IPS-18a (cell line): ENCODE data around the gene EIPR1.

Experiments
- H3K27ac ChIP-seq: one replicate; pipeline ENCODE4 v1.5.1; 2013; ENCODE audit warnings: low read length
- H3K27me3 ChIP-seq: one replicate; pipeline ENCODE4 v1.6.1; 2013; ENCODE audit warnings: mild to moderate bottlenecking, low read length; ENCODE audit not compliant: control insufficient read depth, insufficient read depth
- H3K36me3 ChIP-seq: one replicate; pipeline ENCODE4 v1.6.1; 2013; ENCODE audit warnings: low read depth, low read length; ENCODE audit not compliant: control insufficient read depth
- H3K4me1 ChIP-seq: one replicate; pipeline ENCODE4 v1.6.1; 2013; ENCODE audit warnings: low read depth, low read length; ENCODE audit not compliant: control insufficient read depth
- H3K4me3 ChIP-seq: one replicate; pipeline ENCODE4 v1.5.1; 2013; ENCODE audit warnings: low read length
- H3K9ac ChIP-seq: one replicate; pipeline ENCODE4 v1.6.1; 2013; ENCODE audit warnings: mild to moderate bottlenecking, low read length, moderate library complexity
- H3K9me3 ChIP-seq: one replicate; pipeline ENCODE4 v1.6.1; 2013; ENCODE audit warnings: low read depth, low read length; ENCODE audit not compliant: control insufficient read depth

Gene EIPR1

DNA sequence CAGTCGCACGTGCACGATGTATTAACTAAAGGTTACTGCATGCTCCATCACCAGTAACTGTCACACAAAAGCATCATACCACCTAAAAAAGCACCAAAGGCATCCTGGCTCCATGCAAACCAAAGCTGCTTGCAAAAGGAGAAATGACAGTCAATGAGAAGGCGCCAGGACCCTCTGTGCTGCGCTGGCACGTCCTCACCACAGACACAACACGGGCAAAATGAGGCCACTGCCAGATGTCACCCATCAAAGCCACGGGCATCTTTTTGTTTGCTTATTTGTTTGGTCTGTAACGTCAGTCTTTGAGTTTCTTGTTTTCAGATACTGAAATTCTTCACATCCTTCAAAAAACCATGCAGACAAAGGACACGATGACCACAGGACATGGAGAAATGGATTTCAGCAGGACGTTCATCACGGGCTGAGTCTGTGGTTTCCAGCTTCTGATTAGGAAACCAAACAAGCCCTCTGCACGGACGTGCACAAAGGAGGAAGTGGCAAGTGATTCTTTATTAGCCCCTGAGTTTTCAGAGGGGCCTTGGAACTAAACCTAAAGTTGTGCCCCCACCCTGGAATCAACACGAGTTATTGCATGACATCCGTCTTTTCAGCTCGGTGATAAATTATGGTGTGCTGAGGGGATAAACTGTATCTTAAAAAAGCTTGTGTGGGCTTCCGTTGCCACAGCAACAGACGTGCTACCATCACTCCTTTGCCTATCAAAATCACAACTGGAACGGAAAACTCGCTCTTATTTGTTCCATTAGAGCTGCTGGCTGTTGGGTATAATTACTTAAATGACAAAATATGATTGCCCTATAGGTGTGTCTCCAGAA, 181.8 kb downstream of the EIPR1 start:
- H3K4me3 ChIP-seq, result no peak overlapping the region
- H3K9ac ChIP-seq, result no peak overlapping the region
- peaks cover 14% of the 10 kb centered on the region for H3K4me1 ChIP-seq
- no peaks in the 10 kb centered on the region for H3K9me3 ChIP-seq
- no peaks in the 10 kb centered on the region for H3K27me3 ChIP-seq
- H3K27ac ChIP-seq, result no peak overlapping the region
- peaks cover 20% of the 10 kb centered on the region for H3K36me3 ChIP-seq

DNA sequence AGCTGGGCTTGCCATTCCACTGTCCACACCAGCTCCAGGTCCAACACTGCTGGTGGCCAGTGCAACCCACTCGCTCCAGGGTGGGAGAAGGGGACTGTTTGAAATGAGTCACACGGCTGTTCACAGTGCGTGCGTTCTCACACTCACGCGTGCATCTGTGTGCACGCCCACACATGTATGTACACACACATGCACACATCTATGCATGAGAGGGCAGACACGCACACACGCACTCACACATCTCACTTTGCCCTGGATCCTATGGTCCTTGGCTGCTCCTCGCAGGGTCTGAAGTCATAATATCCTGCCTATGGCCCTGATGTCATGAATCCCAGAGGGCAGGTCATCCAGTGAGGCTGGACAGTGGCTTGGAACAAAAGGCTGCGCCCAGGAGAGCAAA, 182.8 kb downstream of the EIPR1 start:
- Histone ChIP-seq H3K4me1 (peaks cover 14% of the 10 kb centered on the region), H3K9me3 (no peaks in the 10 kb centered on the region), H3K4me3 (no peak overlapping the region), H3K9ac (no peak overlapping the region), H3K27ac (no peak overlapping the region), H3K27me3 (no peaks in the 10 kb centered on the region), H3K36me3 (peaks cover 20% of the 10 kb centered on the region)

DNA sequence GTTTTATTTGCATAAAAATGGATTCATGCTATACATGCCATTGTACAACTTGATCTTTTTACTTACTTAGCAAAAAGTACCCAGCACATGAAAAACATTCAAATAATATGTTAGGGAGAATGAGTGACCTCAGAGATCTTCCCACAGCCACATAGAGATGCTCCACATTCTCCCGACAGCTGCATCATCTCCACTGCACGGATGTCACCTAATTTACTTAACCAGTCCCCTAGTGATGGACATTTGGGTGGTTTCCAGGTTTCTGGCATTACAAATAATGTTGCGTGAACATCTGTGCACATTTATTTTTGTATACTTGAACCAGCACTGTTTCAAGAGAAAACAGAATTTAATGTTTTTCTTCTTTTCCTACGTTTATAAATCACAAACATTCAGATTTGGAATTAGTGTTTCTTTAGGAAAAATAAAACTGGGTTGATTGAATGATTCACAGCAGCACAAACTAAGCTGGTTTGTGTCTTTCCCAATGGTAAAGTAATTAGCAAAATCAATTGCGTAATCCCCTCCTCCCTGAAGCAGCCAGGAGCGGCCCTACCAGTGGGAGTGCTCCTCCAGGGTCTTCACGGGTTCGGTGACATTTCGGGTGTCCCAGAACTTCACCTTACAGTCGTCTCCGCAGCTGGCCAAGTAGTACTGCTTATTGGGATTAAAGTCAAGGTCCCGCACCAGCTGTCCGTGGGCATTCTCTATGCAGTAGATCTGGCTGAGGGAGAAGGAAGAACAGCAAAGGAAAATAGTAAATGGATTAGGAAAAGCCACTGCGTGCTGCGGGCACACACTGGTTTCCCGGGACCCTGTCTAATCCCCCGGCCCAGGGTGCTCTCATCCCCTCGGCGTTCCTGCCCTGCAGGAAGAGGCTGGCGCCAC, 183.9 kb downstream of the EIPR1 start:
- Histone ChIP-seq H3K9ac (no peak overlapping the region), H3K9me3 (no peaks in the 10 kb centered on the region), H3K27me3 (no peaks in the 10 kb centered on the region), H3K4me1 (peaks cover 14% of the 10 kb centered on the region), H3K4me3 (no peak overlapping the region), H3K27ac (no peak overlapping the region), H3K36me3 (peaks cover 20% of the 10 kb centered on the region)

DNA sequence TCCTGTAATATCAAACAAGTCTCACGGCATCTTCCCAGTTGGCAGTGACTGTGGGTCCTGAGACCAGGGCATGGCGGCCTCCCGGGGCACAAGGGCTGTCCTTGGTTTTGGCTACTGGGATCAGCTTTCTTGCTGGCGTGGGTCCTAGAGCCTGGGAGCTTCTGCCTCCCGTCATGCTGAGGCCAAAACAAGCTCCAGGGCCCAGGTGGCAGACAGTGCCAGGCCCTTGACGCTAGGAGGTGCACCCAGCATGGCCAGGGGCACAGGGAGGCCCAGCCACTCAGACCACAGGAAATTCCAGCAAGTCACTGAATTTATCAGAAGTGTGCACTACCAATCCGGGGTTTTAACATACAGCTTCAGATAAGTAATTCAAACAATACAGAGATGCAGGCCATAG, 184.7 kb downstream of the EIPR1 start:
- peaks cover 20% of the 10 kb centered on the region for H3K36me3 ChIP-seq
- H3K27ac ChIP-seq, result no peak overlapping the region
- H3K9ac ChIP-seq, result no peak overlapping the region
- H3K9me3 ChIP-seq, result no peaks in the 10 kb centered on the region
- H3K4me3 ChIP-seq, result no peak overlapping the region
- no peaks in the 10 kb centered on the region for H3K27me3 ChIP-seq
- H3K4me1 ChIP-seq, result peaks cover 8% of the 10 kb centered on the region

DNA sequence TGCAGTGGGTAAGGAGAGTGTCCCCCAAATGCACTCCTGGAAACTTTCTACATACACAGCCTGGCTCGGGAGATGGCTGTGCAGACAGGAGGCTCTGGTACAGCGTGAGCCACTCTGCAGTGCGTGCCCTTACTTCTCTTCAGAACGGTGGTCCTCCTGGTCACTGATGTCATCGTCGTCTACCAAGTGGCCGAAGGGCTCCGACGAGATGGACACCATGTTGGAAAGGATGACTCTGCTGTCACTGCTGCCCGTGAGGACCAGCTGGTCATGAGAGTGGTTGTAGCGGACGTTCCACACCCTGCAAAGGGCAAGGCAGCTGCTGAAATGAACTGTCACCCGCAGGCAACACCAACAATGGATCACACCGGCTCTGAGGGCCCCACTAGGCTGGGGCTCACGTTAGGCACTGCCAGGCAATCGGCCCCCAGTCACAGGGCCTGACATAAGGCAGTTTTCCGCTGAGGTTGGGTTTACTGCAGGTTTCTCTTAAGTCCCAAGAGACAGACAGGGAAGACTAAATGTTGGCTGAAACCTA, 185.3 kb downstream of the EIPR1 start:
- Histone ChIP-seq H3K27ac (no peak overlapping the region), H3K9me3 (no peaks in the 10 kb centered on the region), H3K9ac (no peak overlapping the region), H3K4me3 (no peak overlapping the region), H3K27me3 (no peaks in the 10 kb centered on the region), H3K4me1 (peaks cover 3% of the 10 kb centered on the region), H3K36me3 (peaks cover 20% of the 10 kb centered on the region)

DNA sequence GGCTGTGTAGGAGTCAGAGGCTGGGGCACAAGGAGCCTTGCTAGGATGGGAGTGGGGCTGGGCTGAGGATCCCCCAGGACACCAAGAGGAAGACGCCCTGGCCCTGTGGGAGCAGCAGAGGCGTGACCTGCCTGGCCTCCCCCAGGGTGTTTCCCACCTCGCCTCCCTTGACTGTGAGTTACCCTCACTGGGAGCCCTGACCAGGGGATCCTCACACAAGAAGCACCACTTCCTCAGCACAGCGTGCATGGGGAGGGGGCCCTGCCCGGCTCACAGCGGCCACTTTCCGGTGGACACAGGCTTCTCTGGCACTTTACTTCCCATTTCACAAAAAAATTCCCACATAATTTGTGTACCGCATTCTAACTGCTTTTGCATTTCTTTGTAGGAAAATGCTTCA, 187.7 kb downstream of the EIPR1 start:
- Histone ChIP-seq H3K4me1 (no peaks in the 10 kb centered on the region), H3K36me3 (peaks cover 20% of the 10 kb centered on the region), H3K27me3 (no peaks in the 10 kb centered on the region), H3K9me3 (no peaks in the 10 kb centered on the region), H3K4me3 (no peak overlapping the region), H3K9ac (no peak overlapping the region), H3K27ac (no peak overlapping the region)

DNA sequence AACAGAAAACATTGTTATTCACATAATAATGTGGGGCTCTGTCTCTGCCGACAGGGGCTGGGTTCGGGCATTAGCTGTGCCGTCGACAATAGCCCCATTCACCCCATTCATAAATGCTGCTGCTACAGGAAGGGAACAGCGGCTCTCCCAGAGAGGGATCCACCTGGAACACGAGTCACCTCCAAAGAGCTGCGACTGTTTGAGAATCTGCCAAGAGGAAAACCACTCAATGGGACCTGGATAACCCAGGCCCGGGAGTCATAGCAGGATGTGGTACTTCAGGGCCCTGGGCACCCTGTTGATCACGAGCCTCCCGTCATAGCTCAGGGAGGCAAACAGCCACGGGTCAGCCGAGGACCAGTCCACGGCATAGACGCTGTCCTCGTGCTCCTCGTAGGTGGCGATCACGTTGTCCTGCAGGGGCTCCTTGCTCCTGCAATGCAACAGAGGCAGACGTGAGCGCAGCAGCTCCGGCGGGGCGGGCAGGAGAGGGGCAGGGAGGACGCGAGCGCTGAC, 188.5 kb downstream of the EIPR1 start:
- no peaks in the 10 kb centered on the region for H3K9me3 ChIP-seq
- H3K9ac ChIP-seq, result no peak overlapping the region
- H3K4me3 ChIP-seq, result no peak overlapping the region
- H3K36me3 ChIP-seq, result peaks cover 20% of the 10 kb centered on the region
- no peak overlapping the region for H3K27ac ChIP-seq
- no peaks in the 10 kb centered on the region for H3K4me1 ChIP-seq
- H3K27me3 ChIP-seq, result no peaks in the 10 kb centered on the region

DNA sequence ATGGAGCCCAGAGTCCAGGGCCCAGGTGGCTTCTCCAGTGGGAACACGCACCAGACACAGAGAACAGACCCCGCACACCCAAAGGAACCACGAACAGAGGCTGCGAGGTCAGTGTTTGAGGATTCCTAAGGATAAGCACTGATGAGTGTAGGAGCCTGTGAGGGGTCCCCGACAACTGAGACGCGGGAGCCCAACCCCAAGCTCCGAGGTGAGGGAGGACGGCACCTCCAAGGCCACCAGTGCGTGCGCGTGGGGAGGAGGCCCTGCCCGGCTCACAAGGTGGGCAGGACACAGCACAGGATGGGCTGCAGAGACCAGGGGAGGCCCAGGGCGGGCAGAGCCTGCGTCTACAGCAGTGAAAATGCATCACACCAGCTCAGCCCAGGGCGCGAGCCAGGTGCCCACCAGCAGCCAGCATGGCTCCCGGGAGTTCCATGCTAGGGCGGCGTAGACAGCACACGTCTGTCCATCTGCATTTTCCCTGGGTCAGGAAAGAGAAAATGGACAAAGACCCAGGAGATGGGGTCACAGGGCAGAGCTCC, 189.1 kb downstream of the EIPR1 start:
- no peaks in the 10 kb centered on the region for H3K9me3 ChIP-seq
- no peaks in the 10 kb centered on the region for H3K27me3 ChIP-seq
- H3K36me3 ChIP-seq, result peaks cover 16% of the 10 kb centered on the region
- no peak overlapping the region for H3K9ac ChIP-seq
- H3K27ac ChIP-seq, result no peak overlapping the region
- H3K4me3 ChIP-seq, result no peak overlapping the region
- H3K4me1 ChIP-seq, result no peaks in the 10 kb centered on the region

DNA sequence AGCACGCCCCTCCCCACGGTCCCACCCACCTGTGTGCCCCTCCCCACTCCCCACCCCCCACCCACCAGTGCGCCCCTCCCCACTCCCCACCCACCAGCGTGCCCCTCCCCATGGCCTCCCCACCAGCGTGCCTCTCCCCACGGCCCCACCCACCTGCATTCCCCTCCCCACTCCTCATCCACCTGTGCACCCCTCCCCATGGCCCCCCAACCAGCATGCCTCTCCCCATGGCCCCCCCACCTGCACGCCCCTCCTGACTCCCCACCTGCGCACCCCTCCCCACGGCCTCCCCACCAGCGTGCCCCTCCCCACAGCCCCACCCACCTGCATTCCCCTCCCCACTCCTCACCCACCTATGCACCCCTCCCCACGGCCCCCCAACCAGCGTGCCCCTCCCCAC, 190.2 kb downstream of the EIPR1 start:
- Histone ChIP-seq H3K27me3 (no peaks in the 10 kb centered on the region), H3K9ac (no peak overlapping the region), H3K4me1 (no peaks in the 10 kb centered on the region), H3K27ac (no peak overlapping the region), H3K4me3 (no peak overlapping the region), H3K36me3 (peaks cover 9% of the 10 kb centered on the region), H3K9me3 (no peaks in the 10 kb centered on the region)

DNA sequence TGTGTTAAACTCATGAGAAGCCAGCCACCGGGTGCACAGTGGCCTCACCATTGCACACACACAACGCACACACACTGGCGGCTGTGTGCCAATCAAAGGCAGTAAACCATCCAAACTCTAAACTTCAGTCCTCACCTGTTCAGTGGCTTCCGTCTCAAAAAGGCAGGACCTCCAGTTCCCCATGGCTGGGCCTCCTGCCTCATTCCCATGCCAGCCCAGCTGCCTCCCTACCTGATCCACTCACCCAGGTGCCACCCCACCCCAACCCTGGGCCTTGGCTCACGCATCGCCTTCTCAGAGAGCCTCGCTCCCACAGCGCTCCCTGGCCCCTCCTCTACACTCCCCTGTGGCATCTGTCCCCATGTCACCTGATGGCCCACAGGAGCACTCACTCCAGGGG, 190.9 kb downstream of the EIPR1 start:
- Histone ChIP-seq H3K36me3 (peaks cover 2% of the 10 kb centered on the region), H3K4me3 (no peak overlapping the region), H3K9ac (no peak overlapping the region)

DNA sequence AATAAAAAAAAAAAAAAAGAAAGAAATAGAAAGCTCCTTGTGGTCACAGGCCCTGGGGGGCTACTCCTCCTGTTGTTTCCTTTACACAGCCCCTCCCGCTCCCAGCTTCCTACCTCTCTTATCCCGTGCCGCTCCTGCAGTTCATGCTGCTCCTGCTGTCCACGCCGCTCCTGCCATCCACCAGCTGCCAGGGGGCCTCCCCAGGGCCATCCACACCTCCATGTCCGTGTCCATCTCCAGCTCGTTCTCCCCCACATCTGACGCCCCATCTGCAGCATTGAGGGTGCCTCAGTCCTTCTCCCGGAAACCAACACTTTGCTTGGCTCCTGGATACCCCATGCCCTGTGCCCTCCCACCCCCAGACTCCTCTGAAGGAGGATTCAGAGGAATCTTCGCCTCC, 191.7 kb downstream of the EIPR1 start:
- Histone ChIP-seq H3K27ac (no peak overlapping the region), H3K4me1 (no peaks in the 10 kb centered on the region), H3K27me3 (no peaks in the 10 kb centered on the region), H3K4me3 (no peak overlapping the region), H3K9ac (no peak overlapping the region), H3K9me3 (no peaks in the 10 kb centered on the region), H3K36me3 (no peaks in the 10 kb centered on the region)

More for the DNA sequence above, 190.9 kb downstream of the EIPR1 start:
- H3K9me3 ChIP-seq, result no peaks in the 10 kb centered on the region
- no peak overlapping the region for H3K27ac ChIP-seq
- no peaks in the 10 kb centered on the region for H3K4me1 ChIP-seq
- no peaks in the 10 kb centered on the region for H3K27me3 ChIP-seq
